ENCODE results near the gene INPP5K. TPM values are rescaled to one million over a fixed set of nuclear protein-coding genes. Genes with fewer than 3 reads are reported as not detected.

INPP5K gene
- total RNA-seq, 1 donor from 2014 or later, result 42.4 TPM

GRCh38 chr17:1488826-1489270, 27.6 kb downstream of the INPP5K start:
- Mint-ChIP-seq H3K36me3 (ENCODE audit: unreplicated experiment) (no peaks in the 10 kb centered on the region), H3K4me1 (ENCODE audit: low read depth, unreplicated experiment) (peaks cover 9% of the 10 kb centered on the region), H3K9me3 (ENCODE audit: unreplicated experiment) (peaks cover 2% of the 10 kb centered on the region), H3K4me3 (ENCODE audit: unreplicated experiment) (peak overlapping the region; percentile 46), H3K27ac (ENCODE audit: unreplicated experiment) (no peak overlapping the region), H3K27me3 (ENCODE audit: unreplicated experiment) (peaks cover 12% of the 10 kb centered on the region)
- DNase-seq, result no peak
- TF ChIP-seq, protein P1, sequence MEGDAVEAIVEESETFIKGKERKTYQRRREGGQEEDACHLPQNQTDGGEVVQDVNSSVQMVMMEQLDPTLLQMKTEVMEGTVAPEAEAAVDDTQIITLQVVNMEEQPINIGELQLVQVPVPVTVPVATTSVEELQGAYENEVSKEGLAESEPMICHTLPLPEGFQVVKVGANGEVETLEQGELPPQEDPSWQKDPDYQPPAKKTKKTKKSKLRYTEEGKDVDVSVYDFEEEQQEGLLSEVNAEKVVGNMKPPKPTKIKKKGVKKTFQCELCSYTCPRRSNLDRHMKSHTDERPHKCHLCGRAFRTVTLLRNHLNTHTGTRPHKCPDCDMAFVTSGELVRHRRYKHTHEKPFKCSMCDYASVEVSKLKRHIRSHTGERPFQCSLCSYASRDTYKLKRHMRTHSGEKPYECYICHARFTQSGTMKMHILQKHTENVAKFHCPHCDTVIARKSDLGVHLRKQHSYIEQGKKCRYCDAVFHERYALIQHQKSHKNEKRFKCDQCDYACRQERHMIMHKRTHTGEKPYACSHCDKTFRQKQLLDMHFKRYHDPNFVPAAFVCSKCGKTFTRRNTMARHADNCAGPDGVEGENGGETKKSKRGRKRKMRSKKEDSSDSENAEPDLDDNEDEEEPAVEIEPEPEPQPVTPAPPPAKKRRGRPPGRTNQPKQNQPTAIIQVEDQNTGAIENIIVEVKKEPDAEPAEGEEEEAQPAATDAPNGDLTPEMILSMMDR (IDR thresholded peaks at IDR 0.05; ENCODE audit: partially characterized antibody, unreplicated experiment), result no peak

DNA sequence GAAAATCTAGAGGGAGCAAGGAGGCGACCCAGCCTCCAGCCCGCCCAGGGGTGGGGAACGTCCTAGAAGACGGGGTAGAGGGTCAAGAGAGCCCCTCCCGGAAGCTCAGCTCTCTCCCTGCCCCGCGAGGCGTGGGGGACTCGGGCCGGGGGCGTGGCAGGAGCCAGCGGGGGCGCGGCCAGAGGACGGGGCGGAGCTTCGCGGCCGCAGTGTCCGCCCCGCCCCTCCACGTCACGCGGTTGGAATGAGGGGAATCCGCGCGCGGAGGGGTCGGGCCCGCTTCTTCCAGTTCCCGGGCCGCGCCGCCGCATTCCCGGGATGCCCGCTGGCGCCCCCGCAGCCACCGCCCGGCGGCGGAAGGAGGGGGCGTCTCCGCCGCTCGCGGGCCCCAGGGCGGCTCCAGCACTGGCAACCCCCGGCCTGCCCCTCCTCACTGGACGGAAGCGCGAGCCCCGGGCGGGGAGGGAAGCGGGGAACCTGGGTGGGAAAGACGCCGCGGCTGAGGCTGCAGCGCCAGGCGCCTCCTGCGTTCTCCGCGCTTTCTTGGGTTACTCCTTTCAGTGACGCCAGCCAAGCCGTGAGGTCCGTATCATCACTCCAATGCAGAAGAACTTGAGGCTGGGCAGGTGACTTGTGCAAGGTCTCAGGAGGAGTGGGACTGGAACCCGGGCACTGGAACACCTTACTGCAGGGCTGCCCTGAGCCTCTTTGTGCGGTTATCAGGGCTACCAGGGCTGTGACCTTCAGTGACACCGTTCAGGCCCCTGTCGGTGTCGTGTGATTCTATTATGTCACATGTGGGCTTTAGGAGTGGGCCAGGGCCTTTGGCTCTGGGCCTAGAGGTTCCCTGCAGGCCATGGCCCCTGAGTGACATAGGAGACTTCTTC, 28.2 kb downstream of the INPP5K start:
- peak; percentile 80 for DNase-seq
- Mint-ChIP-seq H3K4me1 (ENCODE audit: low read depth, unreplicated experiment) (peaks cover 14% of the 10 kb centered on the region), H3K27me3 (ENCODE audit: unreplicated experiment) (peaks cover 12% of the 10 kb centered on the region), H3K36me3 (ENCODE audit: unreplicated experiment) (no peaks in the 10 kb centered on the region), H3K4me3 (ENCODE audit: unreplicated experiment) (peak overlapping the region; percentile 87), H3K27ac (ENCODE audit: unreplicated experiment) (peak overlapping the region; percentile 79), H3K9me3 (ENCODE audit: unreplicated experiment) (peaks cover 2% of the 10 kb centered on the region)
- TF ChIP-seq, protein P1 (IDR thresholded peaks at IDR 0.05; ENCODE audit: partially characterized antibody, unreplicated experiment), result no peak

DNA sequence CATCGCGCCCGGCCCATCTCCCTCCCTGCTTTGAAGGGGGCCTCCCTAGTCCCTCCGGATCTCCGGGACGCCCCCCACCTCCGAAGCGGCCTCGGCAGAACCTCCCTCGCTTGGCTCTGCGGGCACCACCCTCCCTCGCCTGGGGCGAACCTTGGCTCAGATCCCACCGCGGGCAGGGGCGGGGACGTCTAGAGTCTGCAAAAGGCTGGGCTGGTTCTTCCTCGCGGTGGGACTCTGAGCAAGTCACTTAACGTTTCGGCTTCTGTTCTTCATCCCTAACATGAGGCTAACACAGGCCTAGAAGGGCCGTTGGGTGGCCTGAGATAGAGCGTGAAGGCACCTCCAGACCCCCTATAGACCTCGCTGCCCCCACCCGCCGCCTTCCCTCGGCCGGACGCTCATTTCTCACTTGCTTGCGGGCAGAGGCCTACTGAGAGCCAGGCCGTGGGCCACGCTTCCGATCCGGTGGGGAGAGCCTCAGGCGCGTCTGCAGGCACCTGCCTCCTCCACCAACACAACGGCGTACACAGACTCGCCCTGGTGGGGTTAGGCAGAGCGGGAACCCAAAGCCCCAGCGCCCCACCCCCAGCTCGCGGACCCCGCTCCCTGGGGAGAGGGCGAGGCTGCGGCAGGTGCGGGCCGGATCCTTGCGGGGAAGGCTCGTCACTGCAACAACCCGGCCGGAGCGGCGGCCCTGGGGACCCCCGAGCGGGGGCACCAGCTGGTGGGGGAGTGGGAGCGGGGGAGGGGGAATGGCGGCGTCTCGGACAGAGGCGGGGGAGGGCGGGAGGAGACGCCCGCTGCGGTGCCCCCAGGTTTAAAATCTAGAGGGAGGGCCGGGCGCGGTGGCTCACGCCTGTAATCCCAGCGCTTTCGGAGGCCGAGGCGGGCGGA, 29.4 kb downstream of the INPP5K start:
- H3K27me3 Mint-ChIP-seq (ENCODE audit: unreplicated experiment), result peaks cover 11% of the 10 kb centered on the region
- peak; percentile 84 for DNase-seq
- H3K9me3 Mint-ChIP-seq (ENCODE audit: unreplicated experiment), result peaks cover 2% of the 10 kb centered on the region
- peak overlapping the region; percentile 79 for H3K27ac Mint-ChIP-seq (ENCODE audit: unreplicated experiment)
- H3K36me3 Mint-ChIP-seq (ENCODE audit: unreplicated experiment), result peaks cover 3% of the 10 kb centered on the region
- H3K4me3 Mint-ChIP-seq (ENCODE audit: unreplicated experiment), result peak overlapping the region; percentile 87
- TF ChIP-seq, protein P1 (IDR thresholded peaks at IDR 0.05; ENCODE audit: partially characterized antibody, unreplicated experiment), result peak; percentile 28
- peaks cover 16% of the 10 kb centered on the region for H3K4me1 Mint-ChIP-seq (ENCODE audit: low read depth, unreplicated experiment)

- Mint-ChIP-seq H3K4me3 (ENCODE audit: unreplicated experiment) (no peak overlapping the region), H3K9me3 (ENCODE audit: unreplicated experiment) (peaks cover 1% of the 10 kb centered on the region), H3K4me1 (ENCODE audit: low read depth, unreplicated experiment) (peaks cover 16% of the 10 kb centered on the region), H3K27ac (ENCODE audit: unreplicated experiment) (no peak overlapping the region), H3K36me3 (ENCODE audit: unreplicated experiment) (peaks cover 5% of the 10 kb centered on the region), H3K27me3 (ENCODE audit: unreplicated experiment) (peaks cover 11% of the 10 kb centered on the region)
- TF ChIP-seq, protein P1 (IDR thresholded peaks at IDR 0.05; ENCODE audit: partially characterized antibody, unreplicated experiment), result no peak
- peak; percentile 57 for DNase-seq
Measured at GRCh38 chr17:1485423-1486376, 30.7 kb downstream of the INPP5K start.

Data from glutamatergic neuron (in vitro differentiated cells).